ENCODE measurements around the gene CBFA2T3. TPM values are rescaled to one million over a fixed set of nuclear protein-coding genes. Genes with fewer than 3 reads are reported as not detected.

Gene CBFA2T3
- total RNA-seq, 1 experiment from 2014 or later, result not detected

GRCh38 chr16:88976366-88977017 lies 515 bp downstream of the CBFA2T3 start:
- no peak for DNase-seq (ENCODE audit: low read depth)

GRCh38 chr16:88975511-88976061 lies 1.4 kb downstream of the CBFA2T3 start:
- no peak for DNase-seq (ENCODE audit: low read depth)

GRCh38 chr16:88974916-88975215 lies 2.1 kb downstream of the CBFA2T3 start:
- no peak for DNase-seq (ENCODE audit: low read depth)

GRCh38 chr16:88974080-88974915 lies 2.7 kb downstream of the CBFA2T3 start:
- no peak for DNase-seq (ENCODE audit: low read depth)

DNA sequence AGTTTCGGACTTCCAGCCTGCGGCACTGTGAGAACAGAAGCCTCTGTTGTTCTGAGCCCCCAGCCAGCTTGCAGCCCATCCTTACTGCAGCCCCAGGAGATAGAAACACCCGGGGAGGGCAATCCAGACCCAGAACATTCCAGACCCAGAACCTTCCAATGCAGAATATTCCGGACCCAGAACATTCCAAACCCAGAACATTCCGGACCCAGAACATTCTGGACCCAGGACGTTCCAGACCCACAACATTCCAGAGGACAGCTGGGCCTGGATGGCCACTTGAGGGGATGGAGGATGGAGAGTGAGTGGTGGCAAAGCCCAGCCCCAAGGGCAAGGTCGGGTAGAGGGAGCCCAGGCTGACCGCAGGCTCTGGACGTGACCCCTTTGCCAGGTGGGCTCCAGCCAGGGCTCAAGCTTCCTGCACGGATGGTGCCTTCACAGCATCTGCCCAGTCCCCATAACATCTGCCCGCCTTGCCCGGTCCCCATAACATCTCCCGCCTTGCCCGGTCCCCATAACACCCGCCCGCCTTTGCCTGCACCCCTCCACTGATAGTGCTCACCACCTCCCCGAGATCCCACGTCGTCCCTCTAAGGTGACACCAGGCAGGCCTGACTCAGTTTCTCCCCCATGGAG lies 3.5 kb downstream of the CBFA2T3 start:
- DNase-seq (ENCODE audit: low read depth), result no peak

GRCh38 chr16:88973007-88973410 lies 4.0 kb downstream of the CBFA2T3 start:
- no peak for DNase-seq (ENCODE audit: low read depth)

- DNase-seq (ENCODE audit: low read depth), result no peak
These were observed 4.7 kb downstream of the CBFA2T3 start for GRCh38 chr16:88972349-88972748.

- no peak for DNase-seq (ENCODE audit: low read depth)
These were observed 5.5 kb downstream of the CBFA2T3 start for GRCh38 chr16:88971371-88972097.

GRCh38 chr16:88970539-88971065 lies 6.4 kb downstream of the CBFA2T3 start:
- no peak for DNase-seq (ENCODE audit: low read depth)

GRCh38 chr16:88970050-88970449 lies 7.0 kb downstream of the CBFA2T3 start:
- no peak for DNase-seq (ENCODE audit: low read depth)

GRCh38 chr16:88969361-88969831 lies 7.6 kb downstream of the CBFA2T3 start:
- no peak for DNase-seq (ENCODE audit: low read depth)

GRCh38 chr16:88968589-88969280 lies 8.3 kb downstream of the CBFA2T3 start:
- DNase-seq (ENCODE audit: low read depth), result no peak

DNA sequence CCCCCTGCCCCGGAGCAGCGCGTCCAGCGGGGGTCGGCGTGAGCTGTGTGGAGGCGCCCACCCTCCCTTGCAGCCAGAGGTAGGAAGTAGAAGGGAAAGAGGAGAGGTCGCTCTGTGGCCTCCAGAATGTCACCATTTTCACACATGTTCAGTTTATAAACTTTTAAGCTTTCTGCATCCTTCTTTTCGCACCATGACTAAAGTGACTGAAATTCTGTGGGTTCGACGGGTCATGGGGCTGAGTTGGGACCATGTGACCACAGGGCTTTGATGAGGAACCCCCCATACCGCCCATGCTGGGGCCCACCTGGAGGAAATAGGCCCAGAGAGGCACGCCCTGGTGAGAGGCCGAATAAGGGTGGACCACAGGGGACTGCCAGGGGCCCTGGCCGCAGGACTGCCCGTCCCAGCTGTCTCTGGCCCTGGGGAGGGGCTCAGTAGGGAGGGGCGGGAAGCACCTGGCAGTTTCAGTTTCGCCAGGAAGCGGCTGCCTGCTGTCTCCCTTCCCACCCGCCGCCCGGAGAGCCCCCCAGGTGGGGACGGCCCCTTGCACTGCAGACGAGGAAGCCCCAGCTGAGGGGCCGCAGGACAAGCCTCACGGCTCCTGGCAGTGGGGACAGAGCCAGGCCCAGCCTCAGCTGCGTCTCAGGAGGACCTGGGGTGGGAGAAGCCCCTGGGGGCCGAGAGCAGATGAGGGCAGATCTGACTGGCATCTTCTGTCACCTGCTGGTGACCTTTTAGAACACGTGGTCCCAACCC lies 9.0 kb downstream of the CBFA2T3 start:
- no peak for DNase-seq (ENCODE audit: low read depth)

GRCh38 chr16:88966986-88967829 lies 9.8 kb downstream of the CBFA2T3 start:
- DNase-seq (ENCODE audit: low read depth), result no peak

- DNase-seq (ENCODE audit: low read depth), result no peak
These were observed 11.1 kb downstream of the CBFA2T3 start for GRCh38 chr16:88965826-88966480.

- no peak for DNase-seq (ENCODE audit: low read depth)
These were observed 11.6 kb downstream of the CBFA2T3 start for GRCh38 chr16:88965411-88965810.

DNA sequence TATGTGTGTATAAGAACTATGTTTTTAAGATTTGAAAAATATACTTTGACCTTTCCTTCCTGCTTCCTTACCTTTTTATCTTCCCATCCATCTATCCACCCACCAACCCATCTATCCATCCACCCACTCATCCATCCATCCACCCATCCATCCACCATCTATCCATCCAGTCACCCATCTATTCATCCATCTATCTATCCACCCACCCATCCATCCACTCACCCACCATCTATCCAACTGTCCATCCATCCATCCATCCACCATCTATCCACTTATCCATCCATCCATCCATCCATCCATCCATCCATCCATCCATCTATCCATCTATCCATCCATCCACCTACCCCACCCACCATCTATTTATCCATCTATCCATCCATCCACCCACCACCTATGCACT lies 12.4 kb downstream of the CBFA2T3 start:
- DNase-seq (ENCODE audit: low read depth), result no peak

- DNase-seq (ENCODE audit: low read depth), result peak; percentile 45
These were observed 13.4 kb downstream of the CBFA2T3 start for GRCh38 chr16:88963583-88963982.
